ENCODE measurements around the gene KIRREL3.

DNA sequence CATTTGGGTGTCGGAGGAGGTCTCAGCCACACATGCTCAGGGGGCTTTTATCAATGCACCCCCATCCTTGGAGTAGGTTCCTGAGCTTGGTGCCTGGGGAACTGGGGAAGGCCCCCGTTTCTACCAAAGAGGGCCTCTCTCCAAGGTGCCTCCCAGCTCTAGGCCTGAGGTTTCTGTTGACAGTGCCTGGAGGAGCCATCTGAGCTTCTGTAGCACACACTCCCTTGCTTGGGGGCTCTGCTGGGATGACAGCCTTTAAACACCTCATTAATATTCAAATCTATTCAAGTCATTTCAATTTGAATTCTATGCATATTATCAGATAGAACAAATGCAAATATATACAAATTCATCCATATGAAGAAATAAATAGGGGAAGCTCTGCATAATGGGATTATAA, 18.9 kb downstream of the KIRREL3 start:
- TF ChIP-seq RAD21 (IDR thresholded peaks at IDR 0.05; ENCODE audit: low read length): no peak
- TF ChIP-seq, protein P1, sequence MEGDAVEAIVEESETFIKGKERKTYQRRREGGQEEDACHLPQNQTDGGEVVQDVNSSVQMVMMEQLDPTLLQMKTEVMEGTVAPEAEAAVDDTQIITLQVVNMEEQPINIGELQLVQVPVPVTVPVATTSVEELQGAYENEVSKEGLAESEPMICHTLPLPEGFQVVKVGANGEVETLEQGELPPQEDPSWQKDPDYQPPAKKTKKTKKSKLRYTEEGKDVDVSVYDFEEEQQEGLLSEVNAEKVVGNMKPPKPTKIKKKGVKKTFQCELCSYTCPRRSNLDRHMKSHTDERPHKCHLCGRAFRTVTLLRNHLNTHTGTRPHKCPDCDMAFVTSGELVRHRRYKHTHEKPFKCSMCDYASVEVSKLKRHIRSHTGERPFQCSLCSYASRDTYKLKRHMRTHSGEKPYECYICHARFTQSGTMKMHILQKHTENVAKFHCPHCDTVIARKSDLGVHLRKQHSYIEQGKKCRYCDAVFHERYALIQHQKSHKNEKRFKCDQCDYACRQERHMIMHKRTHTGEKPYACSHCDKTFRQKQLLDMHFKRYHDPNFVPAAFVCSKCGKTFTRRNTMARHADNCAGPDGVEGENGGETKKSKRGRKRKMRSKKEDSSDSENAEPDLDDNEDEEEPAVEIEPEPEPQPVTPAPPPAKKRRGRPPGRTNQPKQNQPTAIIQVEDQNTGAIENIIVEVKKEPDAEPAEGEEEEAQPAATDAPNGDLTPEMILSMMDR (IDR thresholded peaks at IDR 0.05): no peak
- TF ChIP-seq, protein P2, sequence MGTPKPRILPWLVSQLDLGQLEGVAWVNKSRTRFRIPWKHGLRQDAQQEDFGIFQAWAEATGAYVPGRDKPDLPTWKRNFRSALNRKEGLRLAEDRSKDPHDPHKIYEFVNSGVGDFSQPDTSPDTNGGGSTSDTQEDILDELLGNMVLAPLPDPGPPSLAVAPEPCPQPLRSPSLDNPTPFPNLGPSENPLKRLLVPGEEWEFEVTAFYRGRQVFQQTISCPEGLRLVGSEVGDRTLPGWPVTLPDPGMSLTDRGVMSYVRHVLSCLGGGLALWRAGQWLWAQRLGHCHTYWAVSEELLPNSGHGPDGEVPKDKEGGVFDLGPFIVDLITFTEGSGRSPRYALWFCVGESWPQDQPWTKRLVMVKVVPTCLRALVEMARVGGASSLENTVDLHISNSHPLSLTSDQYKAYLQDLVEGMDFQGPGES (IDR thresholded peaks at IDR 0.05; ENCODE audit: low read depth, low read length): no peak
- TF ChIP-seq RFX5 (IDR thresholded peaks at IDR 0.05; ENCODE audit: low read length): no peak
- TF ChIP-seq, protein P3, sequence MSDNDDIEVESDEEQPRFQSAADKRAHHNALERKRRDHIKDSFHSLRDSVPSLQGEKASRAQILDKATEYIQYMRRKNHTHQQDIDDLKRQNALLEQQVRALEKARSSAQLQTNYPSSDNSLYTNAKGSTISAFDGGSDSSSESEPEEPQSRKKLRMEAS (IDR thresholded peaks at IDR 0.05; ENCODE audit: low read depth): no peak
- TF ChIP-seq, protein P4, sequence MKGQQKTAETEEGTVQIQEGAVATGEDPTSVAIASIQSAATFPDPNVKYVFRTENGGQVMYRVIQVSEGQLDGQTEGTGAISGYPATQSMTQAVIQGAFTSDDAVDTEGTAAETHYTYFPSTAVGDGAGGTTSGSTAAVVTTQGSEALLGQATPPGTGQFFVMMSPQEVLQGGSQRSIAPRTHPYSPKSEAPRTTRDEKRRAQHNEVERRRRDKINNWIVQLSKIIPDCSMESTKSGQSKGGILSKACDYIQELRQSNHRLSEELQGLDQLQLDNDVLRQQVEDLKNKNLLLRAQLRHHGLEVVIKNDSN (IDR thresholded peaks at IDR 0.05; ENCODE audit: borderline replicate concordance, low read depth): no peak
- TF ChIP-seq TAF1 (IDR thresholded peaks at IDR 0.05; ENCODE audit: borderline replicate concordance, low read depth, low read length): no peak
- no peak for TF ChIP-seq MXI1 (IDR thresholded peaks at IDR 0.05; ENCODE audit: low read depth, low read length)

Data from SK-N-SH (cell line).